GM12892 (cell line): ENCODE results near the gene TIE1.

Source experiments
- POLR2A ChIP-seq: IDR thresholded peaks from 2 replicates; pipeline ENCODE4 v1.6.1; 2011; ENCODE audit warnings: low read depth, low read length, control low read depth
- POLR2AphosphoS5 ChIP-seq: IDR thresholded peaks from 2 replicates; pipeline ENCODE4 v1.6.1; 2011; ENCODE audit warnings: low read depth, low read length, control low read depth
- TAF1 ChIP-seq: IDR thresholded peaks from 2 replicates; pipeline ENCODE4 v1.6.1; 2011; ENCODE audit warnings: low read depth, mild to moderate bottlenecking, control low read depth, low read length, borderline replicate concordance

- no peak for TF ChIP-seq POLR2A
- TF ChIP-seq TAF1 = no peak
- TF ChIP-seq POLR2AphosphoS5 = no peak
Observed at GRCh38 chr1:43368646-43369020, 67.9 kb downstream of the TIE1 start.
